ENCODE data around the gene C1QTNF8. TPM values are rescaled to one million over a fixed set of nuclear protein-coding genes. Genes with fewer than 3 reads are reported as not detected.

Gene C1QTNF8
- total RNA-seq, 1 donor from 2014 or later = not detected

- peaks cover 9% of the 10 kb centered on the region for H3K27me3 Mint-ChIP-seq (ENCODE audit: low read depth, unreplicated experiment)
- no peak overlapping the region for H3K27ac ChIP-seq (ENCODE audit: low read depth, low read length)
- FAIRE-seq = no peak
- H3K79me2 ChIP-seq (ENCODE audit: insufficient read depth, low read length) = no peaks in the 10 kb centered on the region
- no peaks in the 10 kb centered on the region for H3K4me1 Mint-ChIP-seq (ENCODE audit: low read depth, unreplicated experiment)
- no peak overlapping the region for H3K27ac Mint-ChIP-seq (ENCODE audit: unreplicated experiment)
- H2AFZ ChIP-seq (ENCODE audit: low read depth, low read length) = no peak overlapping the region
- no peak overlapping the region for H3K4me3 Mint-ChIP-seq (ENCODE audit: unreplicated experiment)
- no peaks in the 10 kb centered on the region for H3K4me1 ChIP-seq (ENCODE audit: insufficient read depth, low read length)
- TF ChIP-seq CTCF (IDR thresholded peaks at IDR 0.05; ENCODE audit: insufficient read depth, low read depth, low read length) (no peak), EZH2 (IDR thresholded peaks at IDR 0.05; ENCODE audit: insufficient read depth, low read length) (no peak)
- no peaks in the 10 kb centered on the region for H3K36me3 Mint-ChIP-seq (ENCODE audit: low read depth, unreplicated experiment)
- no peak overlapping the region for H3K4me3 ChIP-seq (ENCODE audit: insufficient read depth, low read depth, low read length)
- no peak for DNase-seq (ENCODE audit: low read depth)
- H3K9me3 Mint-ChIP-seq (ENCODE audit: unreplicated experiment) = peaks cover 5% of the 10 kb centered on the region
- H3K27me3 ChIP-seq (ENCODE audit: insufficient read depth, low read length) = peaks cover 12% of the 10 kb centered on the region
- H4K20me1 ChIP-seq (ENCODE audit: insufficient read depth, low read length) = no peaks in the 10 kb centered on the region
- H3K36me3 ChIP-seq (ENCODE audit: insufficient read depth, low read length) = no peaks in the 10 kb centered on the region
- H3K4me2 ChIP-seq (ENCODE audit: low read length) = no peak overlapping the region
- no peak overlapping the region for H3K9ac ChIP-seq (ENCODE audit: low read length)
- H3K9me3 ChIP-seq (ENCODE audit: insufficient read depth, low read depth, low read length) = peaks cover 4% of the 10 kb centered on the region
Observed at GRCh38 chr16:1045310-1045992, 50.6 kb downstream of the C1QTNF8 start.

- no peaks in the 10 kb centered on the region for H4K20me1 ChIP-seq (ENCODE audit: insufficient read depth, low read length)
- no peaks in the 10 kb centered on the region for H3K4me1 ChIP-seq (ENCODE audit: insufficient read depth, low read length)
- no peak overlapping the region for H3K4me3 ChIP-seq (ENCODE audit: insufficient read depth, low read depth, low read length)
- peaks cover 4% of the 10 kb centered on the region for H3K9me3 ChIP-seq (ENCODE audit: insufficient read depth, low read depth, low read length)
- H3K27ac ChIP-seq (ENCODE audit: low read depth, low read length) = no peak overlapping the region
- DNase-seq (ENCODE audit: low read depth) (no peak), FAIRE-seq (no peak)
- no peak overlapping the region for H2AFZ ChIP-seq (ENCODE audit: low read depth, low read length)
- no peak overlapping the region for H3K9ac ChIP-seq (ENCODE audit: low read length)
- H3K27me3 ChIP-seq (ENCODE audit: insufficient read depth, low read length) = peaks cover 12% of the 10 kb centered on the region
- Mint-ChIP-seq H3K36me3 (ENCODE audit: low read depth, unreplicated experiment) (no peaks in the 10 kb centered on the region), H3K27me3 (ENCODE audit: low read depth, unreplicated experiment) (peaks cover 9% of the 10 kb centered on the region), H3K4me3 (ENCODE audit: unreplicated experiment) (no peak overlapping the region), H3K9me3 (ENCODE audit: unreplicated experiment) (peaks cover 5% of the 10 kb centered on the region), H3K4me1 (ENCODE audit: low read depth, unreplicated experiment) (no peaks in the 10 kb centered on the region), H3K27ac (ENCODE audit: unreplicated experiment) (no peak overlapping the region)
- H3K79me2 ChIP-seq (ENCODE audit: insufficient read depth, low read length) = no peaks in the 10 kb centered on the region
- peak; percentile 15 for TF ChIP-seq EZH2 (IDR thresholded peaks at IDR 0.05; ENCODE audit: insufficient read depth, low read length)
- no peak for TF ChIP-seq CTCF (IDR thresholded peaks at IDR 0.05; ENCODE audit: insufficient read depth, low read depth, low read length)
- no peaks in the 10 kb centered on the region for H3K36me3 ChIP-seq (ENCODE audit: insufficient read depth, low read length)
- H3K4me2 ChIP-seq (ENCODE audit: low read length) = no peak overlapping the region
Observed at GRCh38 chr16:1044460-1045309, 51.4 kb downstream of the C1QTNF8 start.

All from astrocyte (in vitro differentiated cells and primary cell).